NCI-H1694 (cell line): Measurements from ENCODE around the gene ZNF598.
"Not testable (repeated sequence)": the region's sequence is repeated elsewhere in the genome, so short reads cannot be mapped to it uniquely, and the experiment has no call there.

Experiments used
- DNase-seq: peaks from one replicate; lab custom pipeline; 2025; lab: John Stamatoyannopoulos, UW

ZNF598 gene

GRCh38 chr16:2027024-2028010 lies 17.7 kb upstream of the ZNF598 start:
- no peak for DNase-seq

DNA sequence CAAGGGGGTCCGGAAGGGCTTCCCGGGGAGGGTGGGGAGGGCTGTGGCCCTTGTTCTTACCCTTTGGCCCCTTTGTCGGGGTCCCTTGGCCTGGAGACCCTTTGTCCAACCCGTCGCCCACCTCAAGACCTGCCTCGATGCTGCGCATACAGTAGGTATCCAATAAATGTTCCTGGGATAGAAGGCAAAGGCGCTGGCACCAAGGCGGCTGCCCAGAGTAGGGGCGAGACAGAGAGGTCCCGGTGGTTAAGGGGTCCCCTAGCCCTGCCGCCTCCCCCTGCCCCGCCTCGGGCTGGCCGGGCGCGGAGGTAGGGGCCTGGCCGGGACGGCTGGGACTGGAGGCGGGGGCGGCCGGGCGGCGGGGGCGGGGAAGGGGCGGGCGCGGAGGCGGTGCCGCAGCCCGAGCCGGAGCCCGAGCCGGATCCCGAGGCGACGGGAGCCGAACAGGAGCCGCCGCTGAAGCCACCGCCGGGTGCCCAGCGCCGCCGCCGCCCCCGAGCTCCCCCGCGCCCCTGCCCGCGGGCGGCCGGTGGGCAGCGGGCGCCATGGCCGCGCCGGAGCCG lies 16.9 kb upstream of the ZNF598 start, which contains the start of gene NHERF2:
TSS of gene NHERF2 (plus strand) at position 442 of the 563 bp plus-strand sequence. CDS start at position 546, 104 bp downstream.
- DNase-seq: no peak

DNA sequence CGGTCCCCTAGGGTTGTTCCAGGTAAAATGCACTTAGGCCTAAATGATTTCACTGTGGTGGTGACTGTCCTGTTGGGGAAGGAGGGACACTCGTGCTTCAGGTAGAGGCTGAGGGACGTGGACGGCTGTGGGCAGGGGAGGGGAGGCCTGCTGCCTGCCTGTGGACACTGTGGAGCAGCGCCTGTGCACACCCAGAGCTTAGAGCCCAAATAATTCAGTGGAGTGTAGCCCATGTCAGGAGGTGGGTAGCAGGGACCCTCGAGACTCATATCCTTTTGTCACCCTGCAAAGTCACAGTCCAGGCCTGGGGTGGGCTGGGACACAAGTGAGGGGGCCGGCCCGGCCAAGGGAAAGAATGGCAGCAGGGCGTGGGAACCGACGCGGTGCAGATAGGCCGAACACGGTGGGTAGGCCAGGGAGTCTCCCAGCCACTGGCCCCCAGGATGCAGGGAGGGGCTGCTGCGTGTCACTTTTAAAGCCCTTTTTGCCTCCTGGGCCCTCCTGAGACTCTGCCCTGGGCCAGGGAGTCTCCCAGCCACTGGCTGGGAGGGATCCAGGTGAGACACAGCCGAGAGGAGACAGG lies 16.3 kb upstream of the ZNF598 start:
- DNase-seq: no peak

- no peak for DNase-seq
Observed at GRCh38 chr16:2025251-2025650, 15.6 kb upstream of the ZNF598 start.

GRCh38 chr16:2024032-2024420 lies 14.4 kb upstream of the ZNF598 start:
- DNase-seq: no peak

DNA sequence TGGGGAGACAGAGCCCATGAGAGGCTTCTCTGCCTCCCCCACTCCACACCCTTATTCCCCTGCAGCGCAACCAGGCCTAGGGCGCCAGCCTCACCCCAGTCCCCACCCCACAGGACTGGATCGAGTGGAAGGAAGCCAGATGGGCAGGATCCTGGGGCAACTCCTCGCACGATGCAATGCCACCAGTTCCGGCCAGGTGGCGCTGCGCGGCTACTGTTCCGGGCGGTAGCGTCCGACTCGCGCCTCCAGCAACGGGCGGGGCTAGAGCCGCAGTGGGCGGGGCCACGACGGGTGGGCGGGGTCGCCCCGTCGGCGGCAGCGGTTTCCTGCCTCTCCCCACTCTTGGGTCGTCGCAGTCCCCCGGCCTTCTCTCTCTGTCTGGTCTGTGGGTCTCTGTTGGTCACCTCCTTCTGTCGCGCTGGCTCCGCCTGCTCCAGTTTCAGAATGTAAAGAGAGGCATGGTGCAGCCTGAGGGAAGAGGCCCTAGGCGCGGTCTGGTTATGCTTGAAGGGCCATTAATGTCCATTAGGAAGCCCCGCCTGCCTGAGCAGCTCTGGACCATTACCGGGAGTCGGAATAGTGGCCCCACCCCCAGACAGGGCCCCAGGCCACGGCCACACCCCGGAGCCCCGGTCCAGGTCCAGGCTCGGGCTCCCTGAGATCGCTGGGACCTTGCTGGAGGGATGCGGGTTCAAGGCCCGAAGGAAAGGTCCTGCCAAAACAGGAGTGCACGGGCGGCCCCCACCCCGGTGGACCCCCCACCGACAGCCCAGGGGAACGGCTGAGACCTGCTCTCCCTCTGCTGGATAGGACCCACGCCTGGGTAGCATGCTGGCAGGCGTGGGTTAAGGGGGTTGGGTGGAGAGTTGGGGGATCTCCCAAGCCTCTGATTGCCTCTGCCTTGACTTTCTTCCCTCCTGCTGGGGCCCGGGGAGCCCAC lies 13.7 kb upstream of the ZNF598 start:
- DNase-seq: peak; percentile 75

DNA sequence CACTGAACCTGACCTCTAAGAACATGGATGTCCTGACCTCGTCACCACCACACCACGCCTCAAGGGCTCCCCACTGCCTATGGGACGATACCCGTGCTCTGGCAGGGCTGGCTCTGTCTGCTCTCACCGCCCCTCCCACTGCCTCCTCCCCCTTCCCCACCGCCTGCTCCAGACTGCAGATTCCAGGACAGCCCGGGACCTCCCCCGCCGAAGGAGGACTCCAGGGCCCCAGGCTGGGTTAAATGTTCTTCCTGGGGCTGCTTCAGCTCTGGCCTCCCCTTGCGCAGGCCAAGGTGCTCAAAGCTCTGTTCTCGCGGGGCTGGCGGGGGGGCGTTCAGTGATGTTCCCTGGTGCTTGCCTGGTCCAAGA lies 13.1 kb upstream of the ZNF598 start:
- no peak for DNase-seq

GRCh38 chr16:2019921-2020831 lies 10.6 kb upstream of the ZNF598 start:
- DNase-seq: no peak

GRCh38 chr16:2019518-2019920 lies 9.9 kb upstream of the ZNF598 start, which contains the start of gene NPW:
TSS of gene NPW (plus strand) at chr16:2019785.
- no peak for DNase-seq

- DNase-seq: no peak
Observed at GRCh38 chr16:2016407-2016922, 6.8 kb upstream of the ZNF598 start.

GRCh38 chr16:2015947-2016208 lies 6.3 kb upstream of the ZNF598 start:
- no peak for DNase-seq

DNA sequence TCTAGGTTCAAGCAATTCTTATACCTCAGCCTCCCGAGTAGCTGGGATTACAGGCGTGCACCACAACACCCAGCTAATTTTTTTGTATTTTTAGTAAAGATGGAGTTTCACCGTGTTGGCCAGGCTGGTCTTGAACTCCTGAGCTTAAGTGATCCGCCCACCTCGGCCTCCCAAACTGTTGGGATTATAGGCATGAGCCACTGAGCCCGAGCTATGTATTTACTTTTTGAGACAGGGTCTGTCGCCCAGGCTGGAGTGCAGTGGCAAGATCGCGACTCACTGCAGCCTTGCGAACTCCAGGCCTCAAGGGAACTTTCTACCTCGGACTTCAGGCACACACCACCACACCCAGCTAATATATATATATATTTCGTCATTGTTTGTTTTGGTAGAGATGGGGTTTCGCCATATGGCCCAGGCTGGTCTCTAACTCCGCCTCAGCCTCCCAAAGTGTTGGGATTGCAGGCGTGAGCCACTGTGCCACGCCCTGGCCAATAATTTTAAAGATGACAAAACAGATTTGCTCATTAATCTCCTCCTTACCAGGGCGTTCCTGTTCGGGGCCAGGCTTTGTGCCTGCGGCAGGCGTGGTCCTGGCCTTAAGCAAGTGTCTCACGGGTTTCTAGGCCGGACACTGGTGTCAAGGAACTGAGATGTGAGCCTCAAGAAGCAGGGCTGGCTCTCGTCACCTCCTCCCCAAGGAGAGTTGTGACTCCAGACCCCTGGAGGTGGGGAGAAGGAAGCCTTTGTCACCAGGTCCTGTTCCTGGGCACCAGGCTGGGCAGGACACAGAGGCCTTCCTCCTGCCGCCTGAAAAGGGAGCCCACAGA lies 5.7 kb upstream of the ZNF598 start:
- DNase-seq: no peak

- DNase-seq: no peak
Observed at GRCh38 chr16:2013527-2013926, 3.9 kb upstream of the ZNF598 start.

- not testable (repeated sequence) for DNase-seq
Observed at GRCh38 chr16:2011726-2012125, 2.1 kb upstream of the ZNF598 start.

DNA sequence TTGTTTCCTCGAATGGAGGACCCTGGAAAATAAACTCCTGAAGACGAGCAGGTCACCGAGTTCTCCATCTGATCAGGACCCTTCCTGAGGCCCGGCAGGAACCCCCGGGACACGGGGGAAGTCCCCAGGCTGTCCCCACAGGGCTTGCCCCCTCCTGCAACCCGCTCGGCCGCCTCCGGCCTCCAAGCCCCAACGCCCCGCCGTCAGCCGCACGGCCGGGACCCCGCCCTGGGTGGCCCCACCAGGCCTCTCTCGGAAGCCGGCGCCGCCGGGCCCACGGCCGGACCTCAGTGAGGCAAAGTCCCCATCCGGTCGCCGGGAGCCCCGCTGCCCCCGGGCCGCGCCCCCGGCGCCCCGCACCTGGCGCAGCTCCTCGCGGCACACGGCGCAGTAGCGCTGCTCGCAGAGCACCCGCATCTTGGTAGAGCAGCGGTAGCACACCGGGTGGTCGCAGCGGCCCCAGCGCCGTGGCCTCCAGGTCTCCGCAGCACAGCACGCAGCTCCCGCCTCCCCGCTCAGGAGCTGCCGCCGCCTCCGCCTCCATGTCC lies 383 bp downstream of the ZNF598 start:
- DNase-seq: no peak

- DNase-seq: no peak
Observed at GRCh38 chr16:2008631-2009163, 924 bp downstream of the ZNF598 start.

GRCh38 chr16:2008009-2008526 lies 1.6 kb downstream of the ZNF598 start:
- no peak for DNase-seq

- no peak for DNase-seq
Observed at GRCh38 chr16:2007081-2007836, 2.4 kb downstream of the ZNF598 start.
